CD1c-positive myeloid dendritic cell (primary cell): Measurements from ENCODE around the gene THAP11.

Experiments
- DNase-seq: peaks from one replicate; pipeline ENCODE4 v3.0.0-alpha.2; 2016; ENCODE audit errors: extremely low spot score

The THAP11 gene

GRCh38 chr16:67841816-67842508, at the start of gene THAP11:
TSS of gene THAP11 (plus strand) at chr16:67842320. CDS start at chr16:67842555, 235 bp downstream.
- peak; percentile 98 for DNase-seq

DNA sequence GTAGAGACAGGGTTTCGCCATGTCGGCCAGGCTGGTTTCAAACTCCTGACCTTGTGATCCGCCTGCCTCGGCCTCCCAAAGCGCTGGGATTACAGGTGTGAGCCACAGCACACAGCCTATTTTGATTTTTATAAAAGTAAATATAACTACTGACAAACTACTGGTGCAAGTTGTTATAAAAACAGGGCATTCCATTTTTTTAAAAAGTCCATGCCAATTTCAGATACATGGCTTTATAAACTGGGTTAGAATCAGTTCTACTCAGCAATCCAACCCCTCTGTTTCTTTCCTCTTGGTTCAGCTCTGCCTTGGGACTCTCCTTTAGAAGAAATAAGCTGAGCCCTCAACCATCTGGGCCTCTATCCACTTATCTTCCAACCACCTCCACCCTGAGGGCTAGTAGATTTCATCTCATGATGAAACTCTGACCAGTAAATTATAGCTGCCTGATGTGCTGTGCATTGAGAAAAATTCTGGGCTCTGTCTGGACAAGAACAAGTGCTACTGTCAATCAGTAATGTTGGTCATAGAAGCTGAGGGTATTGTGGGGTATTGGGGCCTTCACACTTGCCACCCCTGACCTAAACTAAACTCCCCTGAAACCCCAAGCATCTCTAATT, 45.9 kb upstream of the THAP11 start:
- DNase-seq: no peak

DNA sequence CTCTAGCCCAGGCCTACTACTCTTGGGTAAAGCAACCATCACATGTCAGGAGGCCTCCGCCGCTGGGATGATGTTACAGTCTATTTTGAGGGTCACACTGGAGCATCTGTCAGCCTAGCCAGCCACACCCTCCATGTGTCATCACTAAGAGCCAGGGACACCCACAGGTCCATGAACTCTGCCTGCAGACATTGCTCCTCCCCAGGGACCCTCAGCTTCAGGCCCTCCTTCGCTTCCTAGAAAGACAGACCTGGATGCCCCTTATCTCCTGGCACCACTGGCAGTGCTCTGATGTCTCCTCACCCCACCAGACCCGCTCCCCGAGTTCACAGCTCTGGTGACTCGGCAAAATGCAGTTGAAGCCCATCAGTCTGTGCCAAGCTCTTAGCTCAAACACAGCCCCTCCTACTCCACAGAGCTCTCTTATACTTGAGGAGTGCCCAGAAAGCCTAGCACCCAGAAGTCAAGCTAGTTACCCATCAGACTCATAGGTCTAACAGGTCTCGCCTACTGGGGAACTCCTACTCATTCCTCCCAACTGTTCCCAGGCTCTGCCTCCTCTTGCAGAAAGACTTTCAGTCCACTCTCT, 41.7 kb upstream of the THAP11 start:
- peak; percentile 30 for DNase-seq

- no peak for DNase-seq
Measured at GRCh38 chr16:67801241-67801640, 40.9 kb upstream of the THAP11 start.

GRCh38 chr16:67801883-67802282, 40.2 kb upstream of the THAP11 start:
- DNase-seq: no peak

- peak; percentile 29 for DNase-seq
Measured at GRCh38 chr16:67803894-67804293, 38.2 kb upstream of the THAP11 start.

DNA sequence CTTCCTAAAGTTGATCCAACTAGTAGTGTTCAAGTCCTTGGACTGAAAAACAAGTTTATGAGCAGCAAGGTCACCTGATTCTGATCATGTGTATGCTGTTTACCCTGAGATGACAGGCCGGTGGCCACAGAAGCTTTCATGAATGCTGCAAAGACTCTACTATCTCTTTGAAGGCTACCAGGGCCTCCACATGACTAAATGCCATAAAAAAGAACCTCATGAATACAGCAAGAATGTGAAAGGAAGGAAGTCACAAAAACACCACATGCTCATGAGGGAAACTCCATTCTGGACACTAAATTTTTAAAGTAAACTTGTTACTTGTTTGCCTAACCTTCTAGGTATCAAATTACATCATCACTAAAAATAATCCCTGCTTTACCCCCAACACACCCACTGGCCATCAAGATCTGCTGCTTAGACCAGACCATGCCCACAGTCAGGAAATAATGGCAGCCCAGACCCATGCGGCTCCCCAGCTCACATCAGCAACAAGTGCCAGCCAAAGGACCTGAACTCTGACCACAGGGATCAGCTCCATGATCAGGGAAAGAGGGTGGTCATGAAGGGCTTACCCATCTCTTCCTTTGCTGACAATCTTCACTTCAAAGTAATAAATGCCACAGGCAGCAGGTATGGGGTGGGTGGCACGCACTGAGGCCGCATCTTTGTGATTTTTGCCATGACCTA, 37.1 kb upstream of the THAP11 start:
- DNase-seq: no peak

DNA sequence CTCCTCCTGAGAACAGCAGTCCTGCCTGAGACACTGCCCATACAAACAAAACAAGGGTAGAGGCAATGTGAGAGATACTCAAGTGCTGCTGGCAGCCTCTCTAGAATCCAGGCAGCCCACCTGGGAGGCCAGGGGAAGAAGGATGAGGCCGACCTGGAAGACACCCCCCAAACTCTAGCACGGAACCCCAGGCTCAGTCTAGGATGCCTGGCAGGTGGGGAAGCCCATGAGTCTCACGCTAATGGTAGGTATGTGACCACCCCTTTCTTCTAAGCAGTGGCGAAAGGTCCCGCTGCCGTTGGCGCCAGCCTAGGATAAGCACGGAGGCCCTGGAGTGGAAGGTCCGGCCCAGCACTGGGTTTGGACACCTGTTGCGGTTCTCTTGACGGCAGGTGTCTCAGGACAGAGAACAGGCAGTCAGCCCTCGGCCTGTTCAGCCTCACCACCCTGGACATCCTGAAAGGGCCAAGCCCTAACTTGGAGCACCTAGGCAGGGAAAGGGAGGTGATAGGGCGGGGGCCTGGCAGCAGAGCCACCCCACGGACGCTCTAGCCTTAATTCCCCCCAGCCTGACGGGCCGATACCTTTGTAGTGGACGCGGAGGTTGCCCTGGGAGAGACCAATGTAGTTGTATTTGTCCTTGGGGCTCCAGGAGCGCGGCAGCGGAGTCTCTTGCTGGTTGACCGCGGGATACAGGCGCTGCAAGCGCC, 36.2 kb upstream of the THAP11 start:
- DNase-seq: no peak

DNA sequence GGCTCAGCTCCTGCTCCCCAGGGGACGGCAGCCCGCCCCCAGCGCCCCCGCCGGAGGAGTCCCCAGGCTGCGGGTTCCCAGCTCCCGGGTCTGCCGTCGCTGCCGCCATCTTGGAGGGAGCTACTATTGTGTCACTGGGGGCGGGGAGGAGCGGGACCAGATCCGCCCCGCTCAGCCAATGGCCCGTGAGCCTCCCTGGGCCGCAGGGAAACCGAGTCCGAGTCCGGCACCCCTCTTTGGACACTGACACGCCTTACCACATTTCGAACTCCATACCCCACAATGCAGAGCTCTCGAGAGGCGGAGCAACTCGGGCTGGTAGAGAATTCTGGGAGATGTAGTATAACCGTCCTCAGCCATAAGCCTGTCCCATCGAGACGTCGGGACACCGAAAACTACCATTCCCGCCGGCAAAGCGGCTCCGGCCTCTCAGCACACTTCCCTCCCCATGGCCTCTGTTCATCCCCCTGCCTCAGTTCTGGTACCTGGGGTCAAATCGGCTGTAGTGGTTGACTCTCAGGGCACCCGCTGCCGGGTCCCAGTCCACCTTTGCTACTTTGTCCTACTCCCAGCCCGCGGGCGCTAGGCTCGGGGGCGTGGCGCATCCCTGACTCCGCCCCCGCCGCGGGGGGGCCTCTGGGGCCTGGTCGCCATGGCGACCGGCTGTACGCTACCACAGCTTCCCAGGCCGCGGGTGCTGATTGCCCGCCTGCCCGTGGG, 35.5 kb upstream of the THAP11 start, which contains the start of the genes RANBP10 and TSNAXIP1:
RANBP10 (minus strand) TSS at position 133 of the 720 bp plus-strand sequence; CDS start at position 109, 24 bp downstream.
TSNAXIP1 (plus strand) TSS at position 462 of the 720 bp plus-strand sequence. CDS start 261 bp downstream, outside the sequence.
- peak; percentile 99 for DNase-seq

DNA sequence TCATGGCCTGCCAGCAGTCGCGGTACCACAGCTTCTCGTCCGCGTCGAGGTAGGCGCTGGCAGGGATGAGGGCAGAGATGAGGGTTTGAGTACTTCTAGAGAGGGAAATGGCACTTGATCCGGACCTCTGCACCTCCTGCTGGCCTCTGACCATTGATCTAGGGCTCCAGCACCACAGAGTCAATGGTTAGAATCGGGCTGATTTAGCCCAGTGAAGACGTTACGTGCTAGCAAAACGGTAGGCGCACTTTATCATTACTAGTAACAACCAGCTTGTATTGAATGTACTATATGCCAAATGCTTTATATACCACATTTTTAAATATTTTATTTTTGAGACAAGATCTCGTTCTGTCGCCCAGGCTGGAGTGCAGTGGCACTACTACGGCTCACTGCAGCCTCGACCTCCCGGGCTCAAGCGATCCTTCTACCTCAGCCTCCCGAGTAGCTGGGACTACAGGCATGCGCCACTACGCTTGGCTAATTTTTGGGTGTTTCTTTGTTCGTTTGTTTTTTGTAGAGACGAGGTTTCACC, 34.9 kb upstream of the THAP11 start:
- no peak for DNase-seq

GRCh38 chr16:67811899-67812298, 30.2 kb upstream of the THAP11 start:
- DNase-seq: no peak

- DNase-seq: no peak
Measured at GRCh38 chr16:67814567-67814966, 27.6 kb upstream of the THAP11 start.

- no peak for DNase-seq
Measured at GRCh38 chr16:67820608-67821259, 21.4 kb upstream of the THAP11 start.

- DNase-seq: no peak
Measured at GRCh38 chr16:67822511-67822910, 19.6 kb upstream of the THAP11 start.

DNA sequence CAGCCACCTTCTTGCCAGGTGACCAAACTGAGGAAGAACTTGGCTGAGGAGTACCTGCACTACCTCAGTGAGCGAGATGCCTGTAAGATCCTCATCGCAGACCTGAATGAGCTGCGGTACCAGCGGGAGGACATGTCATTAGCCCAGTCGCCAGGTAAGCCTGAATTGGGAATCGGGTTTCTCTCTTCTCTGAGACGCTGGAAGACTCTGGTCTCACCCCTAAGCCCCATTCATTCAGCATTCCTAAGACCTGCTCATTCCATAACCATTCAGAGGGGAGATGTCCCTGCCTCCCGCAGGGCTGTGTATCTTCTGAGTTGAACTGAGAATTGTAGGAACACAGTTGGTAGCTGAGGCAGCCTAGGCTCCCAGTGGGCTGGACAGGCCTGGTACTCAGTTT, 17.0 kb upstream of the THAP11 start:
- no peak for DNase-seq

- DNase-seq: no peak
Measured at GRCh38 chr16:67825906-67826305, 16.2 kb upstream of the THAP11 start.

- DNase-seq: no peak
Measured at GRCh38 chr16:67828651-67829050, 13.5 kb upstream of the THAP11 start.

DNA sequence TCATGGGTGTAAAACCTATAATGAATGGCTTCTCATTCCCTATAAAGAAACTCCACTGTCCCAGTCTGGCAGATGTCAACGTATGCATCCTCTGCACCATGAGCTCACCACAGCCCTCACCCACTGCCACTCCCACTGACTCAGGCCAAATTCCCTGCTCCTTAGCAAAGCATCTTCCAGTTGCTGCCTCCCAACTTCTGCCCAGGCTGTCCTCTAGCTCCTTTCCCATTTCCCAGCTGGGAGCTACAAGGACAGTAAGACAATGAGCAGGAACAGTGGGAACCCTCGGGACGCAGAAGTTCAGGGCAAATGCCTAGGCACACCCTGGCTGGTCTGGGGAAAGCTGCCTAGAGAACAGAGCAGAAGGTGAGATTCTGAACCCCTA, 9.1 kb upstream of the THAP11 start:
- DNase-seq: peak; percentile 3

DNA sequence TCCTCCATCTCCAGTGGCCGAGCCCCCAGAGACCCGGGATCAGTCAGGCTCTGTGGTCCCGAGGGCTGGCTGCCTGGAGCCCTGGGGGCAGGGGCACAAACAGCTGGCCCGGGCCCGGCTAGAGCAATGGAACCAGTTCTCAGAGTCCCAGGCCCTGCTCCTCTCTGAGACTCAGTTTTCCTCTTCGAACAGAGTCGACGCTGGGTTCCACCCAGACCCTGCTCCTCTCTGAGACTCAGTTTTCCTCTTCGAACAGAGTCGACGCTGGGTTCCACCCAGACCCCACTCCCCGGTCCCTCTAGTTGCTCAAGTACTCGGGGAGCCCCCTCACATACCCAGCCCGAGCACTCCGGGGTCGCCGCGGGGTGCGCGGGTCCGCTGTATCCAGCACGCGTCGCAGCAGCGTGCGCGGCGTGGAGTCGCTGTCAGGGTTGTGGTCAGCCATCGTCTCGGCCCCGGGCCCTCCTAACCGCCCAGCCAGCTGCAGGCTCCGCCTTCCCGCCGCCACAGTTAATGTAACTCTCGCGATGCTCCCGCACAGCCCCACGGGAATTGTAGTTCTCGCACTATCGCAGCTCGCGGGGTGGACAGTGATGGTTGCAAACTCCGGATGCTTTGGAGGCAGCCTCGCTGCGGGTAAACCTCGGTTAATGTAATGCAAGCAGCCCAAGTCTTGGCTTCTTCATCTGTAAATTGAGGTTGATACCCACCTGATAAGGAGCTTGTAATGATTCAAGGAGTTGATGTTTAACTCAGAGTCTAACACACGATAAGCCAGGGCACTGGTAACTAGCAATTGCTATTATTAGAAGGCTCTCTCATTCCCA, 8.5 kb upstream of the THAP11 start:
- DNase-seq: peak; percentile 97
